GM19468 (cell line): ENCODE measurements around the gene HIC2.
"Not testable (repeated sequence)": the region's sequence is repeated elsewhere in the genome, so short reads cannot be mapped to it uniquely, and the experiment has no call there.

Source experiments
- ATAC-seq: cut with Tn5 transposase; IDR thresholded peaks from one replicate; pipeline ENCODE4 v1.9.1; 2021; ENCODE audit warnings: mild to moderate bottlenecking, moderate library complexity, moderate number of reproducible peaks; ENCODE audit not compliant: unreplicated experiment; ENCODE audit errors: extremely low read depth

Gene HIC2

DNA sequence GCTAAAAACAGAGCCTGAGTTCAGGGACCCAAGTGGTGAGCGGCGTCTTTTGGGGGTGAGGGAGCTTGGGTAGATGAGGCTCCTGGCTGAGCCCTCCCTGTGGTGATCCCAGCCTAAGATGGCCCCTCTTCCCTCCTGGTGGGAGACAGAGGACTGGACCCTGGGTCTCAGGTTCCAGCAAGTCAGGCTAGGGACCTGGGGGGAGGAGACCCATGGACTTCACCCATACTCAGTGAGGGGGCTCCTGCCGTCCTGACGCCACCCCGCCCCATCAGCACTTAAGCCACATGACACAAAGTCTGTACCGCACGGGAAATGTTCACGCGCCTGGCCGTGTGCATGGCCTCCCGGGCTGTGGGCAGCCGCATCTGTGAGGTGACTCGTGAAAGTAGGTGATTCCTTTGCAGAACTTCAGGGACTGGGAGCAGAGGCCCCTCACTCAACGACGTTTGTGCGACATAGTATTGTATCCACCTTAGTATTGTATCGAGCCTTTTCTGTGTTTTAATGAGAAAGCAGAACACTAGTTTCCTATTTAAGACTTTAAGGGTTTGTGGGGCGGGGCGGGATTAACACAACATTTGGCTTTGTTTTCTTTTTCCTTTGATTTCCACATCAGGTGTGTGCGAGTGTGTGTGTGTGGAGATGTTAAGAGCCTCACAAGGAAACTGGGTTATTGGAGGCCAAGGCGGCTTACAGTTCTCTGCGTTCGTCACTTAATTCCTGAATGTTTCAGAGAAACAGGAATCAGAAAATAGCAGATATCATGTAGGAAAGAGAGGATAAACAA is 31.7 kb downstream of the HIC2 start:
- no peak for ATAC-seq

DNA sequence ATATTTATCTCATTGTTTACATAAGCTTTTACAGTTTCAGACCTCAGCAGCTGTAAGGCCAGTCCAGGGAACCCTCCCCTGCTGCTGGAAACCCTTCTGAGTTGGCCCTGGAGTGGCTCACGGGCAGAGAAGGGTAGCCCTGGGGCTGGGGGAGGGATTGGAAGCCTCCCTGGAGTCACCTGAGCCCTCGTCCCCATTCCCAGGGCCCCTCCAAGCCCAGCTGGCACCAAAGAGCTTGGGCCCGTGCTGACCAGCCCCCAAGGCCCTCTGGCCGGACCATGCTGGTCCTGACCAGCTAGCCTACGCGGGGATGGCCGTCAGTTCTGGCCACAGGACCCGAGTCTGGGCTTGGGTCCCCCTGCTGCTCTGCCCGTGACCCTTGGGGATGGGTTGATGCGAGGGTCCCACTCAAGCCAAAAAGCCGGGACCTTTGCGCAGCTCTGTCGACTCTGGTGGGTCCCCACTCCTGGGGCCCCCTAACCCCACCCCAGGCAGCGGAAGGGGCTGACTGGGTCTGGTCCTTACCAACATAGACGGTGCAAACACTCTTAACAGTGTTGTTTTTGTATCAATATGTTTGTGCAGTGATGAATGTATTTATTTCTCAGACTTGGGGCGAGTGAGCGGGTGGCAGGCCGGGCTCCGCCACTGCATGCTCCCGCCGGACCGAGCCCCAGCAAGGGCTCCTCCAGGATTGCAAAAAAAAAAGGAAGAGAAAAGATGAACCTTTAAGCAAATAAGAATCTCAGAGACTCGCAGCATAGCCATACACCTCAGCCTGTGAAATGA is 32.6 kb downstream of the HIC2 start:
- ATAC-seq: no peak

DNA sequence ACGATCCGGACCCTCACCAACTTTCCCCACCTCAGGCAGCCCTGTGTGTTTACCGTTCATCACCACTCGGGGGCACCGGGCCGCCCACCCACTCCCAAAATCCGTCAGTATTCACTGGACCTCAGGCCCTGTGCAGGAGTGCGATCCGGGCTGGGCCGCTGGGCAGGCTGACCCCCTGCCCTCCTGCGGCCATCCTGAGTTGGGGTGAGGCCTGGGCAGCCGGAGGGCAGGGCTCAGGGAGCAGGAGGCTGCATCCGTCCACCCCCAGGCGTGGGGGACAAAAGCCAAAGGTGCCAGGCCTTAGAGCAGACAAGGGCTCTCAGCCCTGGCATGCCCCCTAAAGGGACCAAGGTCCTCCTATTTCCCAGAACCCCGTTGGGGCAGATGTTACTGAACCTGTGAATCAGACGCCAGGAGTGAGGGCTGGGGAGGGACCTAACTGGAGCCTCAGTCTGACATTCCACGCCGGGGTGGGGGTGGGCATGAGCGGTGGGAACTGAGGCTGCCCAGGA is 33.2 kb downstream of the HIC2 start:
- ATAC-seq: no peak

DNA sequence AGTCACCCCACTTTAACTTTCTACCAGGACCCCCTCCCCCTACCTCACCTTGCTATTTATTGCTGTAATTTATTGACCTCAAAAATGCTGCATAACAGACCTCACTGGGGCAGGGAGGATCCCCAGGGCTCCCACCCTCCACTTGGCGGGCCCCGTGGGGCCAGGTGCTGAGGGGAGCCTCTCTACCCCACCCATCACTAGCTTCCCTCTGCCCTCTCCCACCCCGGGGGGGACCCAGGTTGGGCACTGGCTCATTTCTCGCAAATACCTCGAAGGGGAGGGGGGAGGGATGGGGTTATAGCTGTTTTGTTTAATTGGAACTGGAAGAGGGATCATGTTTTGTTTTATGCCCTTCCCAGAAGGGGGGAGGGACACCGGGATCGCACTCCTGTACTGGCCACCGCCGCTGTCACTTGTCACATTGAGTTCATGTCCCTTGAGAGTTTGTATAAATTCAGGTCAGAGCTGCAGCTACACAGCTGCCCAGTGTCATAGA is 33.7 kb downstream of the HIC2 start:
- ATAC-seq: no peak

DNA sequence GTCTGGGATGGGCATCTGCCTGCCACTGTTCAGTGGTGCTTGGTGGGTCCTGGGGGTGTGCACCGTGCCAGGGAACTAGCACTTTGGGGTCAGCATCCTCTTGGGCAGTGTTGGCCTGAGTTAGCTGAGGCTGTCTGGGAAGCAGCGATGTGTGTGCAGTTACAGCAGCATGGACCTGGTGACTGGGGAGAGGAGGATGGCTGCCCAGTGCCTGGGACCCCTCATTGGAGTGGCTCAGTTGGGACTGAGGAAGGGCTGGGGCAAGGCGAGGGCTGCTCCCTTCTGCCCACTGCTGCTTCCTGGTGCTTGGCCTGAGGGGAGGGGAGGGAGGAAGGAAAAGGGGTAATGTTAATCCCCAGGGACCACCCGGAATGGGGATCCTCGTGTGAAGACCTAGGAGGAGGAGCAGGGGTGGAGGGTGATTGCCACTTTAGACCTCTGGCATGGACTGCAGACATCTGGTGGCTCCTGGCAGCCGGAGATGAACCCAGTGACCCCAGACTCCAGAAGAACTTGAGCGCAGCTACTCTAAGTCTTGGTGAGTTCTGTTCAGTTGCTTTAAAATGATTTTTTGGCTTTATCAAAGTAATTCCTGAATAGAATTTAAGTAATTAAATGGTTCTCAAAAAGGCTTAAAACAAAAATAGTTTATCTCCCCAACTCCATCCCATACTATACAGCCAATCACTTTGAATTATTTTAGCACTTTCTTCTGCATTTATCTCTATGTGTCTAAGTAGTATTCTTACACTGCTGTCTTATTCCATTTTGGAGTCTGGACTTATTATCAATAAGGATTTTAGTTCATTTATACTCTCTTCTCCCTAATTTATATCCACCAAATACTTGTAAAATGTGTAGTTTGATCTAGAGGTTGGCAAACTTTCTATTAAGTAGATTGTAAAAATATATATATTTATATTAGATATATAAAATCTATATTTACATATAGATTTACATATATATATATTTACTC is 34.7 kb downstream of the HIC2 start:
- ATAC-seq: no peak

DNA sequence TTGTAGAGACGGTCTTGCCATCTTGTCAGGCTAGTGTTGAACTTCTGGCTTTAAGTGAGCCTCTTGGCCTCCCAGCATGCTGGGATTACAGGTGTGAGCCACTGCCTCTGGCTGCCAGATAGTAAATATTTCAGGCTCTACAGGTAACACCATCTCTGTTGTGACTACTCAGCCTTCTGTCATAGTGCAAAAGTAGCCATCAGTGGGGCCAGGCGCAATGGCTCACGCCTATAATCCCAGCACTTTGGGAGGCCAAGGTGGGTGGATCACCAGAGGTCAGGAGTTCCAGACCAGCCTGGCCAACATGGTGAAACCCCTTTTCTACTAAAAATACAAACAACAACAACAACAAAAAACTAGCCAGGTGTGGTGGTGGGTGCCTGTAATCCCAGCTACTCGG is 35.5 kb downstream of the HIC2 start:
- ATAC-seq: not testable (repeated sequence)

DNA sequence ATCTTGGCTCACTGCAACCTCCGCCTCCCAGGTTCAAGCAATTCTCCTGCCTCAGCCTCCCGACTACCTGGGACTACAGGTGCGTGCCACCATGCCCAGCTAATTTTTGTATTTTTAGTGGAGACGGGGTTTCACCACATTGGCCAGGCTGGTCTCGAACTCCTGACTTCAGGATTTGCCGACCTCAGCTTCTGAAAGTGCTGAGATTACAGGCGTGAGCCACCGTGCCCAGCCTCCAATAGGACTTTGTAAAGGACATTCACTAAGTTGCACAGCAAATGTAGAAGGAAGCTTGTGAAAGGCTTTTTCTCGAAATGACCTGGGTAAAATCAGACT is 37.8 kb downstream of the HIC2 start:
- not testable (repeated sequence) for ATAC-seq

DNA sequence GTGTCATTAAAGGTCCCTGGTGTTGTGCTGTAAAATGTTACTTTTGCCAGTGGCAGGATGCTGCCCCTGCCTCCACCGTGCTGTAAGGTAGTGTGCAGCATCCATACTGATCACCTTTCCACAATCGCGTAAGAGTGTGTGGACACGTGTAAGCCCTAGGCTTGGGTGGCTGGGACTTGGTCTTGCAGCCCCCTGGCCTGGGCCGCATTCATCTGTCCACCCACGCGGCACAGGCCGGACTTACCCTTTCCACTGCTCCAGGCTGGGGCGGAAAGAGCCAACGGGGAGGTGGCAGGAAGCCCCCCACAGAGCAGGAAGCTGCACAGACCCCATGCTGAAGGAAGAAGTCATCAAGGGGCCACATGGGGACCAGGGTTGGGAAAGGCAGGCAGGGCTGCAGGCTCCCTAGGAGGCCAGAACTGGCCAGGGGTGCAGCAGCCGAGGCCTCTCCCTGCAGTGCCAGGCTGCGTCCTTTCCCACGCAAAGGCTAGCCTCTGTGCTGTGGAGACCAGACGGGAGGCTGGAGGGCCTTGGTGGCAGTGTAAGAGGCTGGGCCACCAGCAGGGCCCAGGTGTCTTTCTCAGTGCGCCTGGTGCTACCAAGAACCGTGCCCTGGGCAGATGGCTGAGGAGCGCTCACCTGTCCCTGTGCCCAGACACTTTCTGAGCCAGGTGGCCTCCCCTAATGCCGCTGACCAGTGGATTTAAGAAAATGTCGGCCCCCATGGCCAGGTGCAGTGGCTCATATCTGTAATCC is 38.3 kb downstream of the HIC2 start:
- ATAC-seq: no peak

DNA sequence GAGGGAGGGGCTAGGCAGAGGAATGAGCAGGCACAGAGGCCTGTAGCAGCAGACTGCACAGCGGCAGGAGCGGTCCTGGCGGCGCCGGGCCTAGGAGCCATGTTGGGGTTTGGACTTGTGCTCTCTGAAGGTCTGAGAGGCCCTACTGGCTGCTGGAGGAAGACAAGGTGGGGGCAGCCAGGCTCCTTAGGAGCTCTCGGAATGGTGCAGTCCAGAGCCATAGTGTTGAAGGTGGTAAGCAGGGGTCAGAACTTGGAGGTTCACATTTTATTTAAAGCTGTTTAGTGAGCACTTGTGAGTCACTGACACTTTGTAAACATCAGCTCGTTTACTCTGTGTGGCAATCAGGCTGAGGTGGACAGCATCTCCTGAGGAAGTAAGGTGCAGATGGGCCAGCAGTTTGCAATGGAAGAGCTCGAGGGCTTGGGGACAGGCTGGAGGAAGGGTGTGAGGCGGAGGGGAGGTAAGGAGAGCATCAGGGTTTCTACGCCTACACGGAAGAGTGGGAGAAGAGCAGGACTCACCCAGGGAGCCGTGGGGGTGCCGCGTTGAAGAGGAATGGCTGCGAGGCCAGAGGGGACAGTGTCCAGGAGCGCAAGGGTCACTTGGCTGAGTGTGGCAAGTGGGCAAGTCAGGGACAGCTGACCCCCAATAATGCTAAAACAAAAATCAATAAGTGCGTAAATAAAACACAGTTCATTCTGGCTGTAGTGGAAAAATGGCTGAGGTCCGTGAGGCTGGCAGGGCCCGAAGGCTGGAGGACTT is 40.0 kb downstream of the HIC2 start:
- ATAC-seq: no peak

DNA sequence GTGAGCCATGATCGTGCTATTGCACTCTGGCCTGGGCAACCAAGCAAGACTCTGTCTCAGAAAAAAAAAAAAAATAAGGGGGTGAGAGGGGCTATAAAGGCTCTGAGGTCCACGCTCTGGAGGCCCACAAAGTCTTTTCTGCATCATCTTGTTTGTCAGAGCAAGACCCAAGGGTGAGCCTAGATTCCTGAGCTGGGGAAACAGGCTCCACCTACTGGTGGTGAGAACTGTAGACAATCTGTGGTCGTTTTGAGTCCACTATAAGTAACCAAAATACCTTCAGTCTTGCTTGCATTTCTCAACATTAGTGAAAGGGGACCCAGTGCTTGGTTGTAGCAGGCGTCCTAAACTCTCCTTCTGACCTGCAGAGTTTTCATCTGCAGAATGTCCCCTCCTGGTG is 45.5 kb downstream of the HIC2 start:
- ATAC-seq: not testable (repeated sequence)

DNA sequence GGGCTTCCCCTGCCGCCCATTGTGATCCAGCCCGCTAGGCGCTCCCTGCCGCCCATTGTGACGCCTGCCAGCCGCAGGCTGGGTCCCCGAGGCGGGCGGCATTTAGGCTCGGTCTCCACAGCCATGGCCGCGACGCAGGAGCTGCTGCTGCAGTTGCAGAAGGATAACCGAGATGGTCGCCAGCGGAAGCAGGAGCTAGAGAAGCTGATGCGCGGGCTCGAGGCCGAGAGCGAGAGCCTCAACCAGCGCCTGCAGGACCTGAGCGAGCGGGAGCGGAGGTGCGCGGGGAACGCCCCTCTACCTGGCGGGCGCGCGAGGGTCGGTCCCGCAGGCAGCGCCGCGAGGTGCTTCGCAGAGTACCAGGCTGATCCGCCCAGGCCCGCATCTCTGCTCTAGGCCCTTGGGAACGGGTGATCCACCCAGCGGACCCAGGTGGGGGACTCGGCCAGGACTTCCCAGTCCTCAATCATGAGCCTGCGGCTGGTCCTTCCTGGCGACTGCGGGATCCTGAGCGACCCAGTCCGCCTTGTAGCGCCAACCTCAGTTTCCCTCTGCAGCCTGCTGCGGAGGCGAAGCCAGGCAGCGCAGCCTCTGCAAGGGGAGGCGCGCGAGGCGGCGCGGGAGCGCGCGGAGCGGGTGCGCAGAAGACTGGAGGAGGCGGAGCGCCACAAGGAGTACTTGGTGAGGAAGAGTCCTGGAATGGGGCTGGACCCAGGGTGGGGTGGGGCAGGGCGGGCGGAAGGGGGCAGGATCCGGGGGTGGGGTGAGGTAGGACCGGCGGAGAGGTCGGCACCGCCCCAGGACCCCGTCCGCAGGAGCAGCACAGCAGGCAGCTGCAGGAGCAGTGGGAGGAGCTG is 50.4 kb downstream of the HIC2 start, which contains the start of gene TMEM191C:
TSS of gene TMEM191C (plus strand) at position 51 of the 857 bp plus-strand sequence. CDS start at position 124, 73 bp downstream.
- ATAC-seq: not testable (repeated sequence)

DNA sequence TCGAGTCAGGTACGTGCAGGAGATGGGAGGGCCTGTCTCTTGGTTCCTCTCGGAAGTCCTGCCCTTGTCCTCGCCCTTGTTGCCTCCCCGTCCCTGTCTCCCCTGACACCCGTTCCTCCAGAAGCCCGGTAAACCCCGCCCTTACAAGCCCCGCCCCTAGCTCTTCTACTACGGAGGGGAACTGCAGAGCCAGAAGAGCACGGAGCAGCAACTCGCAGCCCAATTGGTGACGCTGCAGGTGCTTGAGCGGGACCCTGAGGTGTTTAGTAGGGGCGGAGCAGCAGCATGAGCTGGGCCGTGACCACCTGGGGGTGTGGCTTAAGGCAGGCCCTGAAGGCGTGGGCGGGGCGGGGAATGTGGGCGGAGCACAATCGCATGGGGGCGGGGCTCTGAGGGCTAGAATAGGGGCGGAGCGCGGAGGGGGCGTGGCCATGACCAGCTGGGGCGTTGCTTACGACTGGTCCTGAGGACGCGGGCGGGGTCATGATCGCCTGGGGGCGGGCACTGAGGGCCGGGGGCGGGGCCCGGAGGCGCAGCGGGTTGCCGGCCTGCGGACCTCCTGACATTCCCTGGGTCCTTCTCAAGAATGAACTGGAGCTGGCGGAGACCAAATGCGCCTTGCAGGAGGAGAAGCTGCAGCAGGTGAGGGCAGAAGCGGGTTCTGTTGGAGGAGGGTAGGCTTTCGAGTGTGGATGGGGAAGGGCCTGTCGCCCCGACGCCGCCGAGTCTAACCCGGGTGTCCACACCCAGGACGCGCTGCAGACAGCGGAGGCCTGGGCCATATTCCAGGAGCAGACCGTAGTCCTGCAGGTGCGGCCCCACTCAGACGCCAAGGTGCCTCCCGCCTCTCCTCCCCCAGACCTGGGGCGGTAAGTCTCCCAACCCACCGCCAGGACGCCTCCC is 51.3 kb downstream of the HIC2 start:
- peak; percentile 18 for ATAC-seq

DNA sequence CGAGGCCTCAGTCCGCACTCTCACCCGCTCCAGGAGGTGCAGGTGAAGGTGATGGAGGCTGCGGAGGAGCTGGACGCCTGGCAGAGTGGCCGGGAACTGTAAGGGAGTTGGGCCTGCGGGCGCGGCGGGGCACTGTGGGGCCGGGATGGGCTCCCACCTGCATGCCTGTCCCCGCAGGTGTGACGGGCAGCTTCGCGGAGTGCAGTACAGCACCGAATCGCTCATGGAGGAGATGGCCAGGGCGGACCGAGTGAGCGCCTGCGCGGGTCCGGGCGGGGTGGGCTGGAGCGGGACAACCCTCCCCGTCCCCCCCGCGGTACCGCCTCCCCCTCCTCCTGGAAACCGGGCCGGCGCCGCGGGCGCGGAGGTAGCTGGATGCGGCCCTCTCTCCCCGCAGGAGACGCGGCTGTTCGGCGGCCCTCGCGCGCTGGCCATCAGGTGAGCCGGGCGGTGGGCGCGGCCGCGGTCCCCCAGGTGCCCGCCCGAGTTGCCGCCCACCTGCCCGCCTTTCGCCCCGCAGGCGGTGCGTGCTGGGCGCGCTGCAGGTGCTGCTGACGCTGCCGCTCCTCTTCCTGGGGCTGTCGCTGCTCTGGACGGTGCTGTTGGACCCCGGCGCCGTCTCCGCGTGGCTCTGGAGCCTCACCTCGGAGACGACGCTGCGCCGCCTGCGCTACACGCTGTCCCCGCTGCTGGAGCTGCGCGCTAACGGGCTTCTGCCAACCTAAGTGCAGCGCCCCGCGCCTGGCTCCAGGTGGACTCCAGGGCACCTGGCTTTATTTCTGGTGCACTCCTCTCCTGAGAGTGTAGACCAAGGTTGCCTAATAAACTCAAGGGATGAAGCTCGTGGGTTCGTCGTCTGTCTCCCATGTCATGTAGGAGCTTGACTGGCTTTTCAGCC is 52.2 kb downstream of the HIC2 start:
- ATAC-seq: not testable (repeated sequence)

DNA sequence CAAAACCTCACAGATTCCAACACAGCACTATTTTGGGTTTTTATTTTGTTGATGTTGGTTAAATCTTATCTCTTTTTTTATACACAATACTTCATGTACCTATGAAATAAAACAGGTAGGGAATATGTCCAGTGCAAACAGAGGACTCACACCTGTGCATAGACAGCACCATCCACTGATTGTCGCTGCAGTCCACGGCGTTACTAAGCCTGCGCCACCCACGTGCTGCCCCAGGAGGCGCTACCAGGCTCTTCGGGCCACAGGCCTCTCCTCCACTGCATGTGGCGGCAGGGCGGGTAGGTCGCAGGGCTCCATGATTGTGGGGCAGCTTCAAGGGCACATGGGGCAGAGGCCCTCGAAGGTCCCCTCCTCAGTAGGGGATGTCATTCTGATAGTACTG is 55.8 kb downstream of the HIC2 start:
- ATAC-seq: not testable (repeated sequence)

DNA sequence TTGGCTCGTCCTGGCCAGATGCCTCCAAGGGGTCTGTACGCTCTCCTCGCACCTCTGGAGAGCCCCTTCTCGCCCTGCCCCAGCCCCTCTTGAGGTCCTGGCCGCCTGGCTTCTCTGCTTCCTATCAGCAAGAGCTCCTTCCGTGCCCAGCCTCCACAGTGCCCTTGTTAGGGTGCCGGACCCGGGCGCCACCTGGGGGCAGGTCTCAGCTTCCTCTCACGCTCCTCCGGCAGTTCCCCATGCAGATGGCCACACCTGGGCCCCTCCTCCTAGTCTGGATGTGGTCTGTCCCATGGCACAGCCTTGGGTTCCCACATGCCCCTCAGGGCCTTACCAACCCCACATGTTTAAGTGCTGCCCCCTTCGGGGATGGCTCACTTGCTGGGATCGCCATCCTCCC is 56.5 kb downstream of the HIC2 start:
- ATAC-seq: not testable (repeated sequence)

DNA sequence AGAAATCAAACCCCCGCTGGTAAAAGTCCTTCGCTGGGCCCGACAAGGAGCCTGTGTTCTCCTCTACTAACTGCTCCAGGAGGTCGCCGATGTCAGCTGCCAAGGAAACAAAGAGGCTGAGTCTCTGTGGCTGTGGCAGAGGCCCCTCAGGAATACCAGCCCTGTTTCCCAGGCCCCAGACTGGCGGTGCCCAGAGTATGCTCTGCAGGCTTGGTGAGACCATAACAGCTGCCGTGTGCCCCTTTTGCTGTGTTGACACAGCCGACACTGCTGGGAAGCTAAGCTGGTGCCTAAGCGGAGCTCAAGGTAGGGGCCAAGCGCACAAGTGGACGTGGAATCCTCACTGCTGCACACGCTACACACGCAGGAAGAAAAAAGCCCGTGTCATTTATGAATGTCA is 66.9 kb downstream of the HIC2 start:
- not testable (repeated sequence) for ATAC-seq
